ENCODE measurements around the gene PSAPL1.

Gene PSAPL1

GRCh38 chr4:7388627-7389026, 46.1 kb downstream of the PSAPL1 start:
- Histone ChIP-seq H3K4me3 (no peak overlapping the region), H3K27ac (no peak overlapping the region)
- DNase-seq (ENCODE audit: low spot score), result peak; percentile 14
- TF ChIP-seq CTCF (IDR thresholded peaks at IDR 0.05), result no peak

DNA sequence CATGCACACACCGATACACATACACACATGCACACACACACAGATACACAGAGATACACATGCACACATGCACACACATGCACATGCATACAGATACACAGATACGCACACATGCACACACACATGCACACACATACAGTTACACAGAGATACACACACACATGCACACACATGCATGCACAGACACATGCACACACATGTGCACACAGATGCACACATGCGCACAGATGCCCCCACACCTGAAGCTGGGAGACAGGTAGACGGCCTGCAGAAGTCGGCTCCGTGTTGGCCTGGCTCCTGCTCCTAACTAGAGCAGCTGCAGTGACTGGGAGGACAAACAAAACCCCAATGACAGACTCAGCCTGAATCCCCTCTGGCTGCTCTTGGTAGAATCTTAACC, 46.8 kb downstream of the PSAPL1 start:
- no peak overlapping the region for H3K4me3 ChIP-seq
- no peak for TF ChIP-seq CTCF (IDR thresholded peaks at IDR 0.05)
- peak; percentile 46 for DNase-seq (ENCODE audit: low spot score)
- no peak overlapping the region for H3K27ac ChIP-seq

DNA sequence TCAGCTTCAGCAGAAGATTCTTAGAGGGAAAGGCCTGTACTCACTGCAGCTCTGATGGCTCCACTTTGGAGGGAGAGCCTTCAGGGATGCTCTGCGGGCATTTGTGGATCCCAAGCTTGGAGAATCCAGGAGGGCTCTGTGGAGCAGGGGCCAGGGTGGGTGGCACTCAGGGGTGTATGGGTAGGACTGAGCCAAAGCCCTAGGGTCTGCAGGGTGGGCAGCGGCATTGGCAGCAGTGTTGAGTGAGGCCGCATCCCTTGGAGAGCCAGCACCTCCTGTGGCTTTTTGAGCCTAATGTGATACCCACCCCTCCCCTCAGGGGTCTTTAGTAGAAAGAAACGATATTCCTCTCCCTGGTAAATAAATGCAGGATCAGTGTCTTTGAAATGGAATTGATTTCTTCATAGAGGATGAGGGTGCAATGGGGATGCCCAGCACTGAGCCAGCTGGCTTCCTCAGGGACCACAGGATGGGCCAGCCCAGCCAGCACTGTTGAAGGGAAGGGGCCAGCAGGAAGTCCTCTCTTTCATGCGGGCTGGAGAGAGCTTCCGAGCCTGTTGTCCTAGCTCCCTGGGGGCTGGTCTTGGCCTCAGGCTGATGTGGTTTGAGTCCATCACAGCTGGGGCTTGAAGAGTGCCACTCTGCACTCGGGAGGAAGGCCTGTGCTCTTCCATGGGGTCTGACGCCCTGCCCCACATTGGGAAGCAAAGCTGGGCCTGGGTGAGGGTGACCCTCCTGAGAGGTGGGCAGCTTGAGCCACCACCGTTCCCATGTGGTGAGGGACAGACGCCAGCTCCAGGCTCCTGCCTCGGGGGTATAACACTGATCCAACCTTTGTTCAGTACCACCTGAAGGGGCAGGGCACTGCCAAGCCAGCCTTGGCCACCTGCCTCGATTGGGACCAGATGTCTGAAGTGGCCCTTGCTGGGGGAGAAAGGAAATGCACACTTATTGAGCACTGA, 49.5 kb downstream of the PSAPL1 start:
- H3K27ac ChIP-seq, result no peak overlapping the region
- no peak for TF ChIP-seq CTCF (IDR thresholded peaks at IDR 0.05)
- no peak overlapping the region for H3K4me3 ChIP-seq
- DNase-seq (ENCODE audit: low spot score), result no peak

DNA sequence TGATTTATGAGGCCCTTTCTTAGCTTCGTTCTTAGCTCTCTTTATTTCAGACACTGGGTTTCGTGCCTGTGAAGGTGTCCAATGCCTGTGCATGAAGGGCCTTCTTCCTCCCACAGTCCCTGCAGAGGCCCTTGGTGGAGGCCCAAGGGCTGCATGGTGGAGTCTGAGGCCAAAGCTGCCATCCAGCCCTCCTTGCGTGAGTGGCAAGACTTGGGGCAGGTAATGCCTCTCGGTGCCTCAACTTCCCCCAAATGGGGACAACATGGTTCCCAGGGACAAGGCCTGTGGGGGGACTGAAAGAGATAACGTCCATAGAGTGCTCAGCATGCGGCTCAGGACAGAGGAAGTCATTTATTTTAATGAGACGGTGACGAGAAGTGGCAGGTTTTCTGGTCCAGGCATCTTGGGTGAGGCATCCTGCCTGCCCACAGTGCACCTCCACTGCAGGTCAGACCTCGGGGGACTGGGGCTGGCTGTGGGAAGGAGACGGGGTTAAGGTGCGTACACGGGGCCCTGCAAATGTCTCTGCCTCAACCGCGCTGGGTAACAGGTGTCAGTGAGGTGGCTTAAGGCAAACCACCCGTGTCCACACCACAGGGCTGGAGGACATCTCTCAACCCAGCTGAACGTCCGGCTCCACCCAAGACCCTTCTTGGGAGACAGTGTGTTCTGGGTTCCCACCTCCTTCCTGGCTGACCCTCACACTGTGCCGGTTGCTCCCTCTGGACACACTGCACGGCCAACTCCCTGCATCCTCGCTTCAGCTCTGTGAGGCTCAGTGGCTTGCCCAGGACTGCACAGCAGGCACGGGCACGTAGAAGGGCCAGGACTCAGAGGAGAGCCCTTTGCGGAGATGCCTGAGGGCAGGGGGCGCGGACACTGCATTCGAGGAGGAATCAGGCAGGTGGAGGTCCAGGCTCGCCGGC, 50.5 kb downstream of the PSAPL1 start:
- no peak for TF ChIP-seq CTCF (IDR thresholded peaks at IDR 0.05)
- Histone ChIP-seq H3K27ac (no peak overlapping the region), H3K4me3 (no peak overlapping the region)
- peak; percentile 38 for DNase-seq (ENCODE audit: low spot score)

DNA sequence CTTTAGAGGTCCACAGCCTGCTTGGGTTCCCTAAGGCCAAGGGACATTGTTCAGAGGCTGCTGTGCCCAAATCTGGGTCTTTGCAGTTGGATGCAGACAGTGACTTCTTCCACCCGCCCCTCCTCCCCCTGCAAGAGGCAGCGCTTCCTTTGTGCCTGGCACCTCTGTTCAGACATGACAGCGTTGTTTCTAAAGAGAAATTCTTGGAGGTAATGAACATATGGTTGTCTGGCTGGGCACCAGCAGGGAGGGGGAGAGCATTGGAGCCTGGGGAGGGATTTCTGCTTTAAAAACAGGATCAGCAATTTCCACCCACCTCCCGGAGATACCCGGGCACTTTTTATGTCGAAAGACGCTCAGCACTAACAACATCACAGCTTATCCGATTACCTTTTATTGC, 51.5 kb downstream of the PSAPL1 start:
- H3K27ac ChIP-seq, result no peak overlapping the region
- peak; percentile 16 for DNase-seq (ENCODE audit: low spot score)
- no peak for TF ChIP-seq CTCF (IDR thresholded peaks at IDR 0.05)
- no peak overlapping the region for H3K4me3 ChIP-seq

GRCh38 chr4:7382634-7383014, 52.1 kb downstream of the PSAPL1 start:
- H3K27ac ChIP-seq, result no peak overlapping the region
- TF ChIP-seq CTCF (IDR thresholded peaks at IDR 0.05), result no peak
- peak; percentile 33 for DNase-seq (ENCODE audit: low spot score)
- no peak overlapping the region for H3K4me3 ChIP-seq
